GM18858 (cell line): ENCODE results near the gene SVIL.
"Not testable (repeated sequence)": the region's sequence is repeated elsewhere in the genome, so short reads cannot be mapped to it uniquely, and the experiment has no call there.

ENCODE experiments used
- ATAC-seq: cut with Tn5 transposase; IDR thresholded peaks from one replicate; pipeline ENCODE4 v1.9.1; 2021; ENCODE audit not compliant: unreplicated experiment

Gene SVIL

DNA sequence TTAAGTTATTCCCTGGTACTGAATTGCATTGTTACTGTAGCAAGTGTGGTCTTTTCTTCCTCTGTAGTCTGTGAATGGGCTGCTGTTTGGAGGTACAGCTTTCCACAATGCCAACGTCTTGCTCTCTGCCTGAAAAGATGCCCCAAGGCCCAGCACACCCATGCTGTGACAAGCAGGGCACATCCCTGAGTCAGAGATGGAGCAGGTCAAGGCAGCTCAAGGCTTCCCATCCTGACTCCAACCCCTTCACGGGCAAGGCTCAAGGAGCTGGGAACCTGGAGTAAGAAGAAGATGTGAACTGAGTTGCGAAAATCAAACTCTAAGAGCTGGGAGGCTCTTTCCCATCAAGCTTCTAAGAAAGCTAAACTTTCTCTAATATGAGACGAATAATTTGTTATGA lies 27.2 kb downstream of the SVIL start:
- no peak for ATAC-seq

DNA sequence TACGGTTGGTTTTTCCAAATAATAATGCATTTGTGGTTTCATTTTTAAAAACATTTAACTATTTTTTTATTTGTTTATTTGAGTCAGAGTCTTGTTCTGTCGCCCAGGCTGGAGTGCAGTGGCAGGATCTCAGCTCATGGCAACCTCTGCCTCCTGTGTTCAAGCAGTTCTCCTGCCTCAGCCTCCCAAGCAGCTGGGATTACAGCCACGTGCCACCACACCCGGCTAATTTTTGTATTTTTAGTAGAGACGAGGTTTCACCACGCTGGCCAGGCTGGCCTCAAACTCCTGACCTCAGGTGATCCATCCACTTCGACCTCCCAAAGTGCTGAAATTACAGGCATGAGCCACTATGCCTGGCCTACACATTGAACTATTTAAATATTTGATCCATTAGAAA lies 28.1 kb downstream of the SVIL start:
- ATAC-seq: not testable (repeated sequence)

DNA sequence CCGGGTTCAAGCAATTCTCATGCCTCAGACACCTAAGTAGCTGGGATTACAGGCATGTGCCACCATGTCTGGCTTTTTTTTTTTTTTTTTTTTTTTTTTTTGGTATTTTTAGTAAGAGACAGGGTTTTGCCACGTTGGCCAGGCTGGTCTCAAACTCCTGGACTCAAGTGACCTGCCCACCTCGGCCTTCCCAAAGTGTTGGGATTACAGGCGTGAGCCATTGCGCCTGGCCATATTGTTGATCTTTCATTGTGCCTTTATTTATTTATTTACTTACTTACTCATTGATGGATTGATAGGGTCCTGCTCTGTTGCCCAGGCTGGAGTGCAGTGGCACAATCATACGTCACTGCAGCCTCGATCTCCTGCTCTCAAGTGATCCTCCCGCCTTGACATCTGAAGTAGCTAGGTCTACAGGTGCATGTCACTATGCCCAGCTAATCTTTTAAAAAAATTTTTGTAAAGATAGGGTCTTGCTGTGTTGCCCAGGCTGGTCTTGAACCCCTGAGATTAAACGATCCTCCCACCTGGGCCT lies 30.4 kb downstream of the SVIL start:
- ATAC-seq: no peak

DNA sequence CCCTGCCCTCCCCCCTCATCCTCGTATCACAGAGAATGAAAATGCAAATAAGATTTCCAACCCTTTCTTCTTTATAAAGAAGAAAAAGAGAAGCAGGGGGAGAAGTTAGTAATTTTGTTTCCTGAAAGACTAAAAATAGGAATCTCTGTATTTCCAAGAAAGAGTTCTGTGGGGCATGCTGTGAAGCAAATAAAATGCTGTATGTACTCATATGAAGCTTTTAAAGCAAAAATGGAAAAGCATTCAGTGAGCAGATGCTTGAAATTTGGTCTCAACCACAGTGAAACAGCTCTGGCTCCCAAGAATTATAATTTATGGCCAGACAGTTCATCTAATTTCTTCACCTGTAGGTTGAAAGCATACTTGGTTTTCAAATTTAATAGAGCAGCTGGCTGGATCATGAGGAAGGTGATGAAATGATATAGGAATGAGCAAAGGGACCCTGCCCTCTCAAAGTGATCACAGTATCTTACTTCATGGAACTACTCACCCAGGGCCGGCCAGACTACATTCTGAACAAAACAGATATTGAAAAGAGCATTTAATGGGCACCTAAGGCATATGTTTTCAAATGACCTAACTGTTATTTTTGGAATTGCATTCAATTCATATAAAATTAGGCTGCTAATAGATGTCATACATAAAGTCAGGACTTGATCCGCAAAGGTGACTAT lies 31.4 kb downstream of the SVIL start:
- no peak for ATAC-seq

DNA sequence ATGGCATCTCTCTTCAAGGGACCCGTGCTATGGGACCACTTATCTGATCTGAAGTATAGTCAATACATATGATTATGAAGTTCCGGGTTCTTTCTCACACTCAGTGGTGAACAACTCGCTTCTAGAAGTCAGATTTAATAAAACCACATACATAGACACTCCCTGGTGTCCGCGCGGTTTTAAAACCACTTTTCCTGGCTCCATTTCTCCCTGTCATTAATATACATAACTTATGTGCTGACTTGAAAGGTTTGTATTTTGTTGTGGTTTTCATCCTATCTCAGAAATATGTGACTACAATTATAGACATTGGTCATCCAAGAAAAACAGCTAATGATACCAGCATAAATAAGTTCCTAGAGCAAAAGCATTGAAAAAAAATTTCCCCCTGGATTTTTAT lies 34.0 kb downstream of the SVIL start:
- no peak for ATAC-seq

DNA sequence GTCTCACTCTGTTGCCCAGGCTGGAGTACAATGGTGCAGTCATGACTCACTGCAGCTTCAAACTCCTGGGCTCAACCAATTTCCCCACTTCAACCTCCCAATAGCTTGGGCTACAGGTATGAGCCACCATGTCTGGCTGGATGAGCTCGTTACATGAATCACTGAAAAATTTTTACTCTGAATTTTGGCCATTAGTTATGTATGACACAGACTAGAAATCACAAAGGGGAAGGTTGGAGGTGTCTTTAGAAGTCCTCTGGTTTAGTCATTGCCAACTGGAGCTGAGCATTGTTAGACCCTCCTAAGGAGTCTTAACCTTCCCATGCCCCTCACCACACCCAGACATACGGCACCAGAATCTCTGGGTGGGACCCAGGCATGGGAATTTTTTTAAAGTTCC lies 34.7 kb downstream of the SVIL start:
- no peak for ATAC-seq

DNA sequence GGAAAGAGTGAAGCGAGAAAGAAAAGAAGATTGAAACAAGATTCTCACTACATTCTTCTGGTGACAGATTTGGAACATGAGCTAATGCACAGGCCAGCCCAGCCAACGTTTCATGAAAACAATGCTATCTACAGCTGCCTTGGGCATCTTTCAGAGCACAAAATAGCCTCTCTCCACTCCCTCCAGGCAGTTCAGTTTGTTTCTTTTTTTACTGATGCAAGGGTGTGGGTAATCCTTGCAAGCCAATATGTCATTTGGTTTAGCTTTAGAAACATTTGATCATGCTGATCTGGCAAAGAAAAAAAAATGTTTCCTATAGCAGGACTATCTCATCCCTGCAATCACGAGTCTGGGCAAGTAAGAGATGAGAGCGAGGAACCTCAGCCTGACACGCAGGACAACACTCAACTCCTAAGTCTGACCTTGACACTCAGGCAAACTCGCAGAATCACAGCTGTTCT lies 35.9 kb downstream of the SVIL start:
- ATAC-seq: no peak

DNA sequence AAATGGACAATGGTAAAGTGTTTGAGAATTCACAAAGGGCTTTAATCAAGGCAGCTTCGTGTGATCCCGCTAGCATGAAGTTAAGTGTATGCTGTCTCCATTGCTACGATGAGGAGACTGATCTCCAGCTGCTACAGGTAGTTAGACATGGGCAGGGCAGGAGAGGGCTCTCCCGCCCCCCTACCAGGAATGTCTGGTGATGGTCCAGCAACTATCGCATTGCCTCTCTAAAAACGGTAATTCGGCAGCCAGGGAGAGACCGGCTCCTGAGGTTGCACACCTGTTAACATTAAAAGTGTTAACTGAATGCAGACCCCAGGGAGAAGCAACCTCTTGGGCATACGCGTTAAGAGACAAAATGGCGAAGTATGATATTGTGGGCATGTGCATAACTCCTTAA lies 37.9 kb downstream of the SVIL start:
- ATAC-seq: no peak

DNA sequence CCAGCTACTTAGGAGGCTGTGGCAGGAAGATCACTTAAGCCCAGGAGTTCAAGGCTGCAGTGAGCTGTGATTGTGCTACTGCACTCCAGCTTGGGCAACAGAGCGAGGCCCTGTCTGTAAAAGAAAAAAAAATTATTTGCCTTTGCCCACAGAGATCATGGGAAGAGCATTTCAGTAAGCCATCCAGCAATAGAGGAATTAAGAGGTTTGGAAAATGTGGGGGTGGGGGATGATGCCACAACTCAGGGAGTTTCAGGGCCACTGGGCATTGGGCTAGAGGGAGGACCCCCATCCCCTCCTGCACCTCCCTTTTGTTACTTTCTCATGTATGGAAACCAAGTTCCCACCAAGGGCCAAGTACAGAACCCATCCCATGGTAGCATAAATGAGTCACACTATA lies 38.4 kb downstream of the SVIL start:
- no peak for ATAC-seq

DNA sequence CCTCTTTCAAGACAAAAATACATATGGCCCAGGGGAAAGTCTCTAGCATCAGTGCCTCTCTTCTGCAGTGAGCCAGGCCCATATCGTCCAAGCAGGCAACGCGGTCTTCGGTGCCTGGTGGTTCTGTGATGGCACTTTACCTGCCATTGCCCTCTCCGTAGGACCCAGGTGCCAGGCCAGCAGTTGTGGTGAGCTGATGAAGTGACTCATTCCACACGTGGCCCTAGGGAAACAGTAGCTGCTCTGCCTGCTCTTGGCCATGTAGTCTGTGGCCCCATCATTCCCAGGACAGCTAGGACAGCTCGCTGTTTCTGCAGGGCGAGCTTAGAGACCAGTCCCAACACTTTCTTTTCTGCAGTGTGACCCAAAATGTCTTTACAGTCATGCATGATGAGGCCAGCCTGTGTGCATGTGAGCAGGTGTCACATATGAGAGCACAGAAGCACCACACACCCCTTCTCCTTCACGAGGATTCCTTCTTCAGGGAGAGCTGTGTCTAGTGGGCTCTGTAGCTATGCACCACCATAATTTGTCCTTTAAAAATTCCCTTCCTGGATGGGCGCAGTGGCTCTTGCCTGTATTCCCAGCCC lies 39.0 kb downstream of the SVIL start:
- no peak for ATAC-seq

DNA sequence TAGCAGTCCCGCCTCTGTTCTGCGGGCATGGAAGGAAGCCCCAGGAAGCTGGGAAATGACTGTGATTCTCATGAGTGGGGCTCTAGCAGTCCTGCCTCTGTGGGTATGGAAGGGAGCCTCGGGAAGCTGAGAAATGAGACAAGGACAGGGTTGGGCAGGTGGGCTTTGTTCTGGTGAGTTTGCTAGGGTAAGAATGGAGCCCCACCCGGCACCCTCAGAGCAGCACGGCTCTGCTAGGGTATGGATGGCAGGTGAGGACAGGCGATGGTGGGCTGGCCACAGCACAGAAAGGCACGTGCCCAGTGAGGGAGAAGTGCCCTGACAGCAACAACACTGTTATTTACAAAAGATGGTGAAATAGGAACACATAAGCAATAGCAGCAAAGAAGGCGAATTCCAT lies 39.6 kb downstream of the SVIL start:
- ATAC-seq: no peak

DNA sequence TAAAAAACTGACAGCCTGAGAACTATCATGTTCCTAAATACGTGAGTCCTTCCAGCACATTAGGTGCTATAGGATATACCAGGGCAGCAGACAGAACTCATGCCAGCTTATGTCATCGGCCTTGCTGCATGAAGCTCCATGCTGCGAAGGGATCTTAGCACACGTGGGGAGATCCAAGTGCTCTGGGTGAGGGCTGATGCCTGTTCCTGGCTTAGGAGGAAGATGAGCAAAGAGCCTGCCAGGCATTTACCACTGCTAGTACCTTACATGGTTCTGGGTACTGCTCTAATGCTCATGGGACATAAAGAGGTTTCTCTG lies 43.2 kb downstream of the SVIL start:
- ATAC-seq: no peak

DNA sequence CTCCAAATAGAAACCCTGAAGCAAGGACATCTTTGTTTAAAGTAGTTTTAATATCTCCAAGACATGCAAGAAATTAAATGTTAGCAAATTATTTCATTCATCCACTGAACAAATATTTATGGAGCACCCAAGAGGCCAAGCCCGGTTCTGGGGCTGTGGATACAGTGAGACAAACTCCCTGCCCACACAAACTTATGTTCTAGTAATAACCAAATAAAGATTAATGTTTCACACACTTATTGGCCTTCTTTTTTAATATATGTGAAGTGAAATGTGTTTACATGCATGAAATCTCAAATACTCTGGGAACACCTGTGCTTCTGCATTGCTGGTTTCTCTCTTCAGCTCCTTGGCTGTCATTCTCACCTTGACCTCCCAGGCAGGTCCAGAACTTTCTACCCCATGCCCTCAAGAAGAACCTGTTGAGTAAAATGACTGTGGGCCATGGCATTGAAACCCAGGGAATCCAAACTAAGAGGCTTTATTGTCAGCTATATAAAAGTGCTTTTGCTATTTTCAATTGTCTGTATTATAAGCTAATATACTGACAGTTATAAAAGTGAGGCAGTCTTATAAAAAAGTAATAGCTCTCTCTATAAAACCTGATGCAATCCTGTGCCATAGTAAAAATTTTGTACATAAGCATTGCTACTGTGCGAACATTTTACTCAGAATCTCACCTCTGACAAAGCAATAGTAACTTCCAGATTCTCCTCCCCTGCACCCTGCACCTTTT lies 43.7 kb downstream of the SVIL start:
- no peak for ATAC-seq

DNA sequence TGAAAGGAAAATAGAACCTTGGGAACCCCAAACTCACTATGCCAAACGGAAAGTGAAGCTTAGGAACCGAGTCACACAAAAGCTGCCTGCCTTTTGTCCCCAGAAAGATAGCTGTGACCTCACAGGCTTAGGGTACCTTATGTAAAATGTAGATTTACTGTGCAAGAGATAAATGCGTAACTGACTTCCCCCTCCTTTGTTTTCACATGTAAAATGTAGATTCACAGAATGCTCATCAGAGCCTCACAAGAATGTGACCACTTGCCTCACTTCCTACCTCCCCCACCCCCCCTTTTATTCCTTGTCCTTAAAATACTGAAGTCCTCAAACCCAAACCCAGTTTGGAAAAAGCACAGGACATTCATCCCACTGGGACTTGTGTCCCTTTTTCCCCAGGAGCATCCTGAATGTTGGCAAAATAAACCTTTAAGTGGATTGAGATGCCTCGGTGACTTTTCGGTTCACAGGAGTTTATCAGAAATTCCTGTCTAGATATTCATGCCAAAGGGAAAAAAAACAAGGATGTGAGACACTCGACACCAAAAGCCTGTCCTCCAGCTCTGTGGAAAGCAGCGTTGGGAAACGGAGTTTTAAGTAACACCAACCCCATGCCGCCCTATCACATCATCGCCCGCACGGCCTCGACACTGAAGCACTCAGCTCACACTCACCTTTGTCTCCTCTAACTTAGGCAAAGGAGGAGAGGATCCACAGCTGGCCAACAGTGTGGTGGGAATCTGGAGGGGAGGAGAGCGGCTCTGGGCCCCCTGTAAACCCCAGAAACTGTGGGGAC lies 45.9 kb downstream of the SVIL start:
- ATAC-seq: no peak

DNA sequence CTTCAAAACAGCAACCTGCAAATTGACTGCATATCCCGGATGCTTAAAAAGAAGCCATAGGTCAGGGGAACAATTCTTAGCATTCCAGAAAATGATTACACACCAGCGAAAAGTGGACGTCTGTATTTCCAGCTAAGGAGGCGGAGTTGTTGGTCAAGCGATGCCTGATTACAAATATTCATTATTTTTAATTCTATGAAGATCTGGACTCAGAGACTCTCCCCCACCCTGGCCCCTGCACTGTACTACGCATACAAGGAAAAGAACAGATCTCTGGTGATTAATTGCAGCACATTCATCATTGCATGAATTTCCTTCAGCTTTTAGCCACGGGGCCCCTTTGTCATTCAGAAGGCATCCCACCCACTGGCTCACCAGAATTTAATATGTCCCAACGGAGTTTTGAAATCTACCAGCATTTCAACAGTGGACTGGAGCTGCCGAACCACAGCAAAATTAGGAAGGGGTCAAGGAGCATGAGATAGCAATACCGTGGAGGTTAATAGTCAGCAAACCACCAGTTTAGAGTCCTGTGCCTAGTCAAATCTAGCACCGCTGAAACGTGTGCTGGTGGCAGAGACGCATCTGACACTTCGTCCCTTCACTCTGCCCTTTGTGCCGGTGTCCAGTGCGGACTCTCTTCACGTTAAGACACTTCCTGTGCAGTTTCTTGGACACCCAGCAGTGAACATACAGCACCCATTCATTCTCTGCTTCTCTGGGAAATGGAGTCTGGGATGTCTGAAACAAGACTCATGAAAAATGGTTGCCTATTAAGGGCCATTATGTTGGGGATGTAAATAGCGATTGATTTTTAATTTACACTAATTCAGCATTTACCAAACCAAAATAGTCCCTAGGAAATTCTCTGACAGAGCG lies 46.8 kb downstream of the SVIL start:
- not testable (repeated sequence) for ATAC-seq

DNA sequence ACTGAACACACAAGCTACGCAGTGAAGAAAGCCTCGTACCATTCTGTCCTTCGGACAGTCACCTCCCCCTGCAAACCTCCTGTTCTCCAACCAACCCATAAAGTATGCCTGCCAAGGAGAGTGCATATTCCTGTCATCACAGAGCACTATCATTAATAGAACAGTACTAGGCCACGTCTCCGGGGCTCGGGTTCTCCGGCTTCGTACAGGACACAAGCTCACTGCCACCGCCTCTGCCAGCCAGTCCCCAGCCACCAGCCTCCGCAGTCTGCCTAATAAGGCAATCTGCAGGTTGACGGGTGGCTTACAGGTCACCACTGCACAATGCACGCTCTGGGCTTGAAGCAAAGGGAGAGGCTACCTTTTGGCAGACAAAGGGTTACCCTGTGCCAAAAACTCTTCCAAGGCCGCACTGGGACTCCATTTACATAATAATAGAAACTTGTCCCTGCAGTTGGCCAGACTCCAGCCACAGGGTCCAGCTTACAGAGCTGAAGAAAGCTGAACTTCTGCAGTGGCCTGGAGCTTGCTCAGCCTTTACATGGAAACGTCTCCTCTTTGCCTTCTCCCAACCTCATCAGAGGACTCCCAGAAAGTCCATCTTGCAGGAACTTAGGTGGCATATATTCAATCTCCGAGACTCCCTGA lies 47.5 kb downstream of the SVIL start:
- not testable (repeated sequence) for ATAC-seq

DNA sequence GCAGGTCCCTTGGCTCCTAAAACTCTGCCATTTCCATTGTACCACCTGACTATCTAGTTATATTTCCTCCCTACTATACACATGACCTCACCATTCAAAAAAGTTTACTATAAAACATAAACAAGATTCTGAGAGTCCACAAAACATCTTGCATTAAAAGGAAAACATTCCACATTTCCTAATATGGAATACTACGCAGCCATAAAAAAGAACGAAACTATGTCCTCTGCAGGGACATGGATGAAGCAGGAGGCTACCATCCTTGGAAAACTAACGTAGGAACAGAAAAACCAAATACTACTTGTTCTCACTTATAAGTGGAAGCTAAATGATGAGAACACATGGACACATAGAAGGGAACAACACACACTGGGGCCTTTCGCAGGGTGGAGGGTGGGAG lies 48.3 kb downstream of the SVIL start:
- no peak for ATAC-seq

DNA sequence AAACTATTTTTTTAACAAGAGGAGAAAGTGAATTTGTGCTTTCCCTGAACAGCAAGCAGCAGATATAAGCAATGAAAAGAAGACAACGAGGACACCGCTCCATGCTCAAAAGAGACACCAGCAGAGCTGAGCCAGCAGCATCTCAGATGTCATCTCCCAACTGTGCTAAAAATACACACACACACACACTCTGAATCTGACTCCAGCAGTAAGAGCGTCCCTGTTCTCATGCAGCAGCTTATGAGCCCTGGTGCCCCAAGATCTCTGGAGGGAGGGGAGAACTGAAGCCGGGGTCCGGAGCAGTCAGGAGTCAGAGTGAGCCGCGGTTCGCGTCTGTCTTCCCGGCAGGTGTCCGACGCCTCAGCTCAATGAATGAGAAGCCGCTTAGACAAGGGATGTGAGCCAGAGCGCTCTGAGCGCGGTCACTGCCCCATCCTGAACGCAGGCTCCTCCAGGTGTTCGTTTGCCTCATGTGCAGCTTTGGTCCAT lies 49.2 kb downstream of the SVIL start:
- no peak for ATAC-seq

DNA sequence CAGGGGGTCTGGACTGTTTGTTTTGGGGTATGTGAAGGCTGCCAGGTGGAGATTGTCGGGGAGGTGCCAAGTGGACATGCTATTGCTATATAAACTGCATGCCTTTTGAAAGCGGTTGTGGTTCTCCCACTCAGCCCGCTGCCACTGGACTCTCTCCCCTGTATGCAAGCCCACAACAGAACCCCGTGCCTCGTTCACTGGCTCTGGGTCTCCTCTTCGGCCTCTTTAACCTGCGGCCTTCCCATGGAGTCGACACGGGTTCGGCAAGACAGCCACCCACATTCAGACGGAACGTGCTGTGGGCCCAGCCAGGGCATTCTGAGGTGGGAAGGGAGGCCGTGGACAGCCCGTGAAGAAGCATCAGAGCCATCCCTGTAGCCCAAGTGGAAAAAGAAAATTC lies 50.3 kb downstream of the SVIL start:
- ATAC-seq: no peak

DNA sequence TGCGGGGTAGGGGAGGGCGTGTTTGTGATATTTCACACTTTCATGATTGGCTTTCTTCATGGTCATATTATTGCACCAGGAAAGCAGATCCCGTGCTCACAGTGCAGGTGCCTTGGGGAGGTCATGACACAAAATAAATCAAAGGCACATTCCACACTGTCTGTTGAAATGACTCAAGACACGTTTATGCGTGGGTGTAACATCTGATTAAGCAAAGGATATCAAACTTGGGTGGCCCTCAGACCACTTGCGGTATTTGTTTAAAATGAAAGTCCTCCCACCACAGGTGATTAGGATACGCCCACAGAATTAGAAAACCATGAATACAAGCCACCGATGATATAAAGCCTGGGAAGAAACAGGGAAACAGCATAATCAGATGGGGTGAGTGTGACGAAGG lies 51.1 kb downstream of the SVIL start:
- no peak for ATAC-seq
